HEK293 (cell line): ENCODE results near the gene KCNQ4.

ENCODE experiments used
- CTCF ChIP-seq: fragments of 450-650 bp; formaldehyde crosslinking; IDR thresholded peaks from 2 replicates; pipeline ENCODE4 v1.5.1; 2016; ENCODE audit warnings: missing biosample characterization, missing genetic modification characterization
- KLF8 ChIP-seq: fragments of 450-650 bp; formaldehyde crosslinking; IDR thresholded peaks from 2 replicates; pipeline ENCODE4 v1.5.1; 2016; ENCODE audit warnings: missing biosample characterization, missing genetic modification characterization
- PRDM1 ChIP-seq: fragments of 450-650 bp; formaldehyde crosslinking; IDR thresholded peaks from 2 replicates; pipeline ENCODE4; 2016; ENCODE audit warnings: missing biosample characterization, missing genetic modification characterization
- TSHZ1 ChIP-seq: fragments of 450-650 bp; formaldehyde crosslinking; IDR thresholded peaks from 2 replicates; pipeline ENCODE4 v1.5.1; 2016; ENCODE audit warnings: missing biosample characterization, missing genetic modification characterization, borderline replicate concordance
- ZNF274 ChIP-seq, 2 experiments: fragments of 200-500 bp in 1 of 2; fragments of 450-650 bp in 1 of 2; sonication (Bioruptor generic) in 1 of 2; formaldehyde crosslinking in 1 of 2; IDR thresholded peaks; 2 replicates each; pipeline versions ENCODE4 v1.5.1 to v1.6.1; 2014 to 2016; ENCODE audit warnings: borderline replicate concordance in 1 of 2, inconsistent platforms in 1 of 2, low read length in 1 of 2, missing biosample characterization in 1 of 2, missing genetic modification characterization in 1 of 2
- ZNF777 ChIP-seq: fragments of 450-650 bp; formaldehyde crosslinking; IDR thresholded peaks from 2 replicates; pipeline ENCODE4 v1.5.1; 2017; ENCODE audit warnings: missing biosample characterization, missing genetic modification characterization, borderline replicate concordance

- TF ChIP-seq TSHZ1 (tag by site-specific recombination) (no peak), KLF8 (tag by site-specific recombination) (no peak), PRDM1 (no peak), CTCF (tag by site-specific recombination) (no peak), ZNF777 (no peak), ZNF274 (IDR thresholded peaks at IDR 0.05; ENCODE audit: low read length) (no peak), ZNF274 (tag by site-specific recombination; IDR thresholded peaks at IDR 0.05; ENCODE audit: borderline replicate concordance) (no peak)
Measured at GRCh38 chr1:40757084-40757483, 26.5 kb upstream of the KCNQ4 start.
